ENCODE data around the gene C2CD2. TPM values are rescaled to one million over a fixed set of nuclear protein-coding genes. Genes with fewer than 3 reads are reported as not detected.

The C2CD2 gene
- total and polyA plus RNA-seq, 2 experiments from 2014 or later, result 6.4 to 13.9 TPM

- H3K4me2 ChIP-seq, result no peak overlapping the region
- no peak for DNase-seq (ENCODE audit: low spot score)
- no peaks in the 10 kb centered on the region for H3K36me3 ChIP-seq (replicated peaks; ENCODE audit: insufficient read depth, low read depth)
Measured at GRCh38 chr21:41993744-41994143, 39.9 kb upstream of the C2CD2 start.

GRCh38 chr21:41992576-41992975 is 38.8 kb upstream of the C2CD2 start:
- no peak for DNase-seq (ENCODE audit: low spot score)
- Histone ChIP-seq H3K27me3 (no peaks in the 10 kb centered on the region), H3K9me3 (ENCODE audit: low read depth) (no peaks in the 10 kb centered on the region), H3K4me3 (no peak overlapping the region), H2AFZ (no peak overlapping the region), H3K36me3 (replicated peaks; ENCODE audit: insufficient read depth, low read depth) (no peaks in the 10 kb centered on the region), H3K79me2 (no peaks in the 10 kb centered on the region), H3K9me2 (replicated peaks; ENCODE audit: insufficient read depth) (no peaks in the 10 kb centered on the region), H4K20me1 (ENCODE audit: insufficient read depth, poor library complexity, severe bottlenecking) (no peaks in the 10 kb centered on the region), H3K4me2 (no peak overlapping the region), H3K4me1 (ENCODE audit: insufficient read depth) (no peaks in the 10 kb centered on the region), H3K27ac (no peak overlapping the region)
- no peak for TF ChIP-seq EZH2 (IDR thresholded peaks at IDR 0.05; ENCODE audit: borderline replicate concordance)
- no peak for TF ChIP-seq EZH2phosphoT487 (IDR thresholded peaks at IDR 0.05; ENCODE audit: low read depth, severe bottlenecking, unreplicated experiment)
- no peak for TF ChIP-seq CTCF (IDR thresholded peaks at IDR 0.05; ENCODE audit: poor library complexity)
- WGBS (ENCODE audit: low lambda C conversion rate, missing lambda C conversion rate), result 99% methylated on average over 15 of the region's 15 CpGs

More at GRCh38 chr21:41993744-41994143, 39.9 kb upstream of the C2CD2 start:
- Histone ChIP-seq H3K9me3 (ENCODE audit: low read depth) (no peaks in the 10 kb centered on the region), H3K4me1 (ENCODE audit: insufficient read depth) (no peaks in the 10 kb centered on the region), H2AFZ (no peak overlapping the region), H4K20me1 (ENCODE audit: insufficient read depth, poor library complexity, severe bottlenecking) (no peaks in the 10 kb centered on the region), H3K27me3 (no peaks in the 10 kb centered on the region), H3K9me2 (replicated peaks; ENCODE audit: insufficient read depth) (no peaks in the 10 kb centered on the region), H3K27ac (no peak overlapping the region), H3K79me2 (no peaks in the 10 kb centered on the region), H3K4me3 (no peak overlapping the region)
- TF ChIP-seq CTCF (IDR thresholded peaks at IDR 0.05; ENCODE audit: poor library complexity), result no peak
- WGBS (ENCODE audit: low lambda C conversion rate, missing lambda C conversion rate), result 79% methylated on average over 6 of the region's 6 CpGs

GRCh38 chr21:41991659-41992058 is 37.8 kb upstream of the C2CD2 start:
- Histone ChIP-seq H3K4me3 (no peak overlapping the region), H3K9me3 (ENCODE audit: low read depth) (no peaks in the 10 kb centered on the region), H3K27ac (no peak overlapping the region), H2AFZ (no peak overlapping the region), H3K9me2 (replicated peaks; ENCODE audit: insufficient read depth) (no peaks in the 10 kb centered on the region), H3K79me2 (no peaks in the 10 kb centered on the region), H3K27me3 (no peaks in the 10 kb centered on the region), H3K4me2 (no peak overlapping the region), H4K20me1 (ENCODE audit: insufficient read depth, poor library complexity, severe bottlenecking) (no peaks in the 10 kb centered on the region), H3K4me1 (ENCODE audit: insufficient read depth) (no peaks in the 10 kb centered on the region), H3K36me3 (replicated peaks; ENCODE audit: insufficient read depth, low read depth) (no peaks in the 10 kb centered on the region)
- no peak for DNase-seq (ENCODE audit: low spot score)
- WGBS (ENCODE audit: low lambda C conversion rate, missing lambda C conversion rate), result 98% methylated on average over 16 of the region's 16 CpGs
- TF ChIP-seq EZH2 (IDR thresholded peaks at IDR 0.05; ENCODE audit: borderline replicate concordance) (no peak), EZH2phosphoT487 (IDR thresholded peaks at IDR 0.05; ENCODE audit: low read depth, severe bottlenecking, unreplicated experiment) (no peak), CTCF (IDR thresholded peaks at IDR 0.05; ENCODE audit: poor library complexity) (no peak)

- Histone ChIP-seq H3K27ac (no peak overlapping the region), H4K20me1 (ENCODE audit: insufficient read depth, poor library complexity, severe bottlenecking) (no peaks in the 10 kb centered on the region), H2AFZ (no peak overlapping the region), H3K4me2 (no peak overlapping the region), H3K27me3 (no peaks in the 10 kb centered on the region), H3K9me2 (replicated peaks; ENCODE audit: insufficient read depth) (no peaks in the 10 kb centered on the region), H3K9me3 (ENCODE audit: low read depth) (no peaks in the 10 kb centered on the region), H3K4me3 (no peak overlapping the region), H3K36me3 (replicated peaks; ENCODE audit: insufficient read depth, low read depth) (no peaks in the 10 kb centered on the region), H3K79me2 (no peaks in the 10 kb centered on the region), H3K4me1 (ENCODE audit: insufficient read depth) (no peaks in the 10 kb centered on the region)
- DNase-seq (ENCODE audit: low spot score), result no peak
- TF ChIP-seq EZH2phosphoT487 (IDR thresholded peaks at IDR 0.05; ENCODE audit: low read depth, severe bottlenecking, unreplicated experiment) (no peak), EZH2 (IDR thresholded peaks at IDR 0.05; ENCODE audit: borderline replicate concordance) (no peak), CTCF (IDR thresholded peaks at IDR 0.05; ENCODE audit: poor library complexity) (no peak)
- WGBS (ENCODE audit: low lambda C conversion rate, missing lambda C conversion rate), result 90% methylated on average over 2 of the region's 2 CpGs
Measured at GRCh38 chr21:41989698-41990097, 35.9 kb upstream of the C2CD2 start.
